Endothelial cell (in vitro differentiated cells): ENCODE measurements around the gene CCNJL. TPM values are rescaled to one million over a fixed set of nuclear protein-coding genes. Genes with fewer than 3 reads are reported as not detected.

ENCODE experiments used
- DNase-seq: peaks from one replicate; pipeline ENCODE4 v3.0.0; 2021; ENCODE audit warnings: low spot score
- H3K27ac Mint-ChIP-seq: one replicate; pipeline ENCODE4 v1.8.0; 2021; ENCODE audit warnings: mixed read lengths, inconsistent platforms; ENCODE audit not compliant: unreplicated experiment
- H3K27me3 Mint-ChIP-seq: one replicate; pipeline ENCODE4 v1.8.0; 2021; ENCODE audit warnings: mild to moderate bottlenecking, moderate library complexity, mixed read lengths, inconsistent platforms; ENCODE audit not compliant: unreplicated experiment
- H3K36me3 Mint-ChIP-seq: one replicate; pipeline ENCODE4 v1.8.0; 2021; ENCODE audit warnings: mild to moderate bottlenecking, low read depth, mixed read lengths, inconsistent platforms; ENCODE audit not compliant: unreplicated experiment
- H3K4me1 Mint-ChIP-seq: one replicate; pipeline ENCODE4 v1.8.0; 2021; ENCODE audit warnings: mild to moderate bottlenecking, mixed read lengths, inconsistent platforms; ENCODE audit not compliant: unreplicated experiment
- H3K4me3 Mint-ChIP-seq: one replicate; pipeline ENCODE4 v1.8.0; 2021; ENCODE audit warnings: mild to moderate bottlenecking, mixed read lengths, inconsistent platforms; ENCODE audit not compliant: unreplicated experiment
- H3K9me3 Mint-ChIP-seq: one replicate; pipeline ENCODE4 v1.8.0; 2021; ENCODE audit warnings: mixed read lengths, inconsistent platforms; ENCODE audit not compliant: unreplicated experiment
- CTCF ChIP-seq: fragments of 200-600 bp; sonication (generic); IDR thresholded peaks from one replicate; pipeline ENCODE4 v1.5.0; 2021; ENCODE audit warnings: antibody characterized with exemption; ENCODE audit not compliant: unreplicated experiment
- total RNA-seq: library from RNA; stranded (reverse); fragmentation: NEBNext Ultra II Directional; extraction: Animal tissue kit (Norgen Biotek cat#: 25700); gene quantifications from one replicate; pipeline ENCODE4 v1.2.1, GENCODE V29; 2021; ENCODE audit not compliant: unreplicated experiment

The CCNJL gene
- total RNA-seq, 1 donor from 2014 or later = 65.0 TPM

DNA sequence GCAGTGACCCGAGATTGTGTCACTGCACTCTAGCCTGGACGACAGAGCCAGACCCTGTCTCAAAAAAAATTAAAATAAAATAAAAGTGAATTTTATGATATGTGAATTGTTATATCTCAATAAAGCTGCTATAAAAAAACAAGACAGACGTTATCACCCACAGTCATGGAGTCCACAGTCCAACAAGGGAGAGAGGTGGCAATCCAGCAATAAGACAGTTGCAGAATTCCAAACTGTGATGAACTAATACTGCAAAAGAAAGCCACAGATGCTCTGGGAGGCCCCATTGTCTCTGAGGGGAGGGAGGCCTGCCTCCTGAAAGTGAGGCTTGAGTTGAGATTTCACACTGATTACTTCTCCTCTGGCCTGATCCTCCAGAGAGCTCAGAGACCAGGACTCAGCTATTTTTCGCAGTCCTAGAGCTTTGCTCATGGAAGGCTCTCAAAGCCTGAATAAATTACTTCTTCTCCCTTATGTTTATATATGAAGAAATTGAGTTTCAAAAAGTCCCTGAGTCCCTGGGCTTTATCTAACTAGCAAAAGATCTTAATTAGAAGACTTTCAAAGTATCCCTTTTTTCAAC lies 28.0 kb downstream of the CCNJL start:
- DNase-seq = no peak
- TF ChIP-seq CTCF = no peak
- H3K4me1 Mint-ChIP-seq = peaks cover 27% of the 10 kb centered on the region
- no peak overlapping the region for H3K27ac Mint-ChIP-seq
- no peak overlapping the region for H3K4me3 Mint-ChIP-seq
- H3K36me3 Mint-ChIP-seq = peaks cover 18% of the 10 kb centered on the region
- peaks cover 7% of the 10 kb centered on the region for H3K27me3 Mint-ChIP-seq
- no peaks in the 10 kb centered on the region for H3K9me3 Mint-ChIP-seq

DNA sequence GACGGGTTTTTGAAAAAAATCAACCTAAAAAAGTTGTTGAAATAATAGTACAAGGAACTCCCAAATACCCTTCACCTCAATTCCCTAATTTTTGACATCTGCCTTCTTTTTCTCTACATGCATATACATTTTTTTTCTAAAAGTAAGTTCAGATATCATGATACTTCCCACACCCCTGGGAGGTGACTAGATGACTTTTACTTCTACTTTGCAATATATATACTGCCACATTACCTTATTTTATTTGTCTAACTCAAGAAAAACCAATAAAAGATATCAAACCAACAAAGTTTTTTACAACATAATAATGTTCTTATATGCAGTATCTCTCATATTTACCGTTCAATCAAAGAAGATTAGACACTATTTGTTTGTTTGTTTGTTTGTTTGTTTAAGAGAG lies 31.1 kb downstream of the CCNJL start:
- Mint-ChIP-seq H3K4me1 (peaks cover 12% of the 10 kb centered on the region), H3K4me3 (no peak overlapping the region), H3K9me3 (no peaks in the 10 kb centered on the region), H3K27ac (peak overlapping the region; percentile 70), H3K27me3 (peaks cover under 1% of the 10 kb centered on the region), H3K36me3 (peaks cover 34% of the 10 kb centered on the region)
- no peak for DNase-seq
- TF ChIP-seq CTCF = no peak

- TF ChIP-seq CTCF = no peak
- H3K9me3 Mint-ChIP-seq = no peaks in the 10 kb centered on the region
- H3K27me3 Mint-ChIP-seq = no peaks in the 10 kb centered on the region
- H3K36me3 Mint-ChIP-seq = peaks cover 35% of the 10 kb centered on the region
- H3K27ac Mint-ChIP-seq = no peak overlapping the region
- peaks cover 12% of the 10 kb centered on the region for H3K4me1 Mint-ChIP-seq
- H3K4me3 Mint-ChIP-seq = no peak overlapping the region
- no peak for DNase-seq
Observed at GRCh38 chr5:160280384-160281095, 31.8 kb downstream of the CCNJL start.

DNA sequence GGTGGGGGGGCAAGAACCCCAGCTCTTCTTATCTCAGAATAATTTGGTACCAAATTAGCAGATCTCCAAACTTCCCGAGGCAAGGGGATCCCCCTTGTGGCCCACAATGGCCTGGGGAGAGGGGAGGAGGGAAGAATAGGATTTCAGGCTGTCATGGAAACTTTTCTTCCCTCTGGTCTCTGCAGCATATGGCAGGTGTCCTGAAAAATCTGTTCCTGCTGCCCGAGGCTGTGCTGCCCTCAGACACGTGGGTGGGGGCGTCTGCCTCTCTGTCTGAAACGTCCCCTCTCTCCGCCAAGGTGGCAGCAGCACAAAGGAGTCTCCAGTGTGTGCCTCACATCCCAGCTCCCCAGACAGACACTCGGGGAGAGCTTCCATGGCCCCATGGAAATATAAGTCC lies 34.0 kb downstream of the CCNJL start:
- no peak for DNase-seq
- no peak for TF ChIP-seq CTCF
- Mint-ChIP-seq H3K4me1 (peaks cover 19% of the 10 kb centered on the region), H3K9me3 (no peaks in the 10 kb centered on the region), H3K36me3 (peaks cover 38% of the 10 kb centered on the region), H3K27ac (no peak overlapping the region), H3K27me3 (no peaks in the 10 kb centered on the region), H3K4me3 (no peak overlapping the region)

DNA sequence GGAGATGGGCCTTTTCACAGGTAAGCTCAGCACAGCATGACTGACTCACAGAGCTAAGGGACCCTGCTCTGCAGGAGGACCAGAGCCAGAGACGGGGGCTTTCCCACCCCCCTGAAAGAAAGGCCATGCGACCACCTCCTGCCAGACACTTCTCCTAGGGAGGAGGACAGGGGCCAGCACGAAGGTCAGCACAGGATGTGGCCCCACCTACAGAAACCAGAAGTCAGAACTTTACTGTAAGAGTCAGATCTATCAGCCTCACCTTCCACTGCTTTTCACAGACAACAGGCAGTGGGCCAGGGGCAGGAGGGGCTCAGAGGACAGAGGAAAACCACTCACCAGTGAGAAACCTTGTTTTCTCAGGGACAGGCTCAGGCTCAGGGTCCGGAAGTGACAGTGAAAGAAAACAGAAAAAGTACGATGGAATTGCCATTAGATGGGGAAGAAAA lies 37.9 kb downstream of the CCNJL start:
- peak overlapping the region; percentile 19 for H3K27ac Mint-ChIP-seq
- H3K27me3 Mint-ChIP-seq = no peaks in the 10 kb centered on the region
- H3K9me3 Mint-ChIP-seq = no peaks in the 10 kb centered on the region
- peaks cover 38% of the 10 kb centered on the region for H3K4me1 Mint-ChIP-seq
- H3K4me3 Mint-ChIP-seq = no peak overlapping the region
- H3K36me3 Mint-ChIP-seq = peaks cover 32% of the 10 kb centered on the region
- DNase-seq = no peak
- TF ChIP-seq CTCF = no peak
